Measurements from ENCODE around the gene C6orf163.

C6orf163 gene

DNA sequence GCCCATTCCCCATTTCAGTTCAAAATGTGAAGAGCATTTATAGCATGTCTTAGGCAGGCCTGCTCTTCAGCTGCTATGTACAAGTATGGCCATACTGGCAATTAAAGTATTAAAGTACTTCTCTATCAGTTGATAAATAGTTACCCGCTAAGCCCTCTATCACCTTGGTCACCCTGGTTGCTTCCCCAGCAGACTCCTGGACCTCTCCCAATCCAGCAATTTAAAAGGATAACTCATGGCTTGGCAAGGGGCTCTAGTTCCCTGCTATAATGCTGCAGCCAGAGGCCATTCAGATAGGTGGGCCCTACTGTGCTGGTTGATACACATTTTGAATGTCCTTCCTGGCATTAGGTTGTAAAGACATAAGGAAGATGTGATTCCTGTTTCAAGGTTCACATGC is 7.0 kb downstream of the C6orf163 start:
- TF ChIP-seq, protein P1, sequence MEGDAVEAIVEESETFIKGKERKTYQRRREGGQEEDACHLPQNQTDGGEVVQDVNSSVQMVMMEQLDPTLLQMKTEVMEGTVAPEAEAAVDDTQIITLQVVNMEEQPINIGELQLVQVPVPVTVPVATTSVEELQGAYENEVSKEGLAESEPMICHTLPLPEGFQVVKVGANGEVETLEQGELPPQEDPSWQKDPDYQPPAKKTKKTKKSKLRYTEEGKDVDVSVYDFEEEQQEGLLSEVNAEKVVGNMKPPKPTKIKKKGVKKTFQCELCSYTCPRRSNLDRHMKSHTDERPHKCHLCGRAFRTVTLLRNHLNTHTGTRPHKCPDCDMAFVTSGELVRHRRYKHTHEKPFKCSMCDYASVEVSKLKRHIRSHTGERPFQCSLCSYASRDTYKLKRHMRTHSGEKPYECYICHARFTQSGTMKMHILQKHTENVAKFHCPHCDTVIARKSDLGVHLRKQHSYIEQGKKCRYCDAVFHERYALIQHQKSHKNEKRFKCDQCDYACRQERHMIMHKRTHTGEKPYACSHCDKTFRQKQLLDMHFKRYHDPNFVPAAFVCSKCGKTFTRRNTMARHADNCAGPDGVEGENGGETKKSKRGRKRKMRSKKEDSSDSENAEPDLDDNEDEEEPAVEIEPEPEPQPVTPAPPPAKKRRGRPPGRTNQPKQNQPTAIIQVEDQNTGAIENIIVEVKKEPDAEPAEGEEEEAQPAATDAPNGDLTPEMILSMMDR (IDR thresholded peaks at IDR 0.05; ENCODE audit: insufficient read depth, low read depth, low read length, missing control alignments): no peak
- DNase-seq (ENCODE audit: low read depth): no peak
- H3K4me3 ChIP-seq (ENCODE audit: low read depth, low read length): no peak overlapping the region

DNA sequence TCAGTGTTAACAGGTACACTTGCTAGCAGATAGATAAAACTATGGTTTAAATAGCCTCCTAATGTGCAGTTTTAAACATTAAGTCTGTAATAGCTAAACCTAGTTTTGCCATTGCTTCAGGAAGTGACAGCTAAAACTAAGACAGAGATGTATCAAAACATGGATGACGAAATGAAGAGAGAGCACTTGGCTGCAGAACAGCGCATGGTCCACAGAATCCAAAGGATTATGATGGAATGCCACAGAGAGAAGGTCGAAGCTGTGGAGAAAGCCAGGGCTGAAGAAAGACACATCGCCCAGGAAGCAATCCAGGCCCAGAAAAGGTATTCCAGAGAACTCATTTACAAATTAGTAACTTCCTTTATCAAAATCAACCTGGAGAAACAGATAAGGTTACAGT is 11.6 kb downstream of the C6orf163 start:
- TF ChIP-seq, protein P1 (IDR thresholded peaks at IDR 0.05; ENCODE audit: insufficient read depth, low read depth, low read length, missing control alignments): no peak
- DNase-seq (ENCODE audit: low read depth): no peak
- H3K4me3 ChIP-seq (ENCODE audit: low read depth, low read length): no peak overlapping the region

DNA sequence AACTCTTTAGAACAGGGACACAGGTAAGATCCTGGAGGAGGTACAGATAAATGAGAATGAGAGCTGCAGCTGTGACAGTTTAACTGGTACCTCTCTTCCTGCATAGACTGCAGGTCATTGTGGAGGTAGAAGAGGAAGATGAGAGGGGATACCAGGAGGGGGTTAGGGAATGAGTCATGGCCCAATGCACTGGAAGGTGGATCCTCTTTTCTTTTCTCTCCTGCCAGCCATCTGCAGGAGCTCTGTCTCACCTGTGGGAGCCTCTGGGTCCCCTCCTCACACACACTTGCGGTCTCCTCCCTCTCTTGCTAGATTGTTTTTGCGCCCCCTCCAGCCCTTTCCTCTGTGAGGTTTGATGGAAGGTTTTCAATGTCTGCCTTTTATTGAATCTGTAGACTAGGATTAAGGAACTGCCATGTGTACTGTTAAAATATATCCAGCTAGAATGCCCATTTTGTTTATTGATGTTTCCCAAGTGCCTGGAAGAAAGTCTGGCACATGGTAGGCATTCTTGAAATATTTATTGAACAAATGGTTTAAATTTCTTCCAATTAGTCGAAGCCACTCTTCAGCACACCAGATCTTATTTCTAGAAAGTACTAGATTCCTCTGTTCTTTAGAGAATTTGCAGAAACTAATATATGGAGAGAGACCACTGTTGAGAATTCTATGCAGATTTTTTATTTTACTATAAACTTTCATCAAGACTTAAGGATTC is 13.0 kb downstream of the C6orf163 start:
- H3K4me3 ChIP-seq (ENCODE audit: low read depth, low read length): no peak overlapping the region
- TF ChIP-seq, protein P1 (IDR thresholded peaks at IDR 0.05; ENCODE audit: insufficient read depth, low read depth, low read length, missing control alignments): no peak
- no peak for DNase-seq (ENCODE audit: low read depth)

DNA sequence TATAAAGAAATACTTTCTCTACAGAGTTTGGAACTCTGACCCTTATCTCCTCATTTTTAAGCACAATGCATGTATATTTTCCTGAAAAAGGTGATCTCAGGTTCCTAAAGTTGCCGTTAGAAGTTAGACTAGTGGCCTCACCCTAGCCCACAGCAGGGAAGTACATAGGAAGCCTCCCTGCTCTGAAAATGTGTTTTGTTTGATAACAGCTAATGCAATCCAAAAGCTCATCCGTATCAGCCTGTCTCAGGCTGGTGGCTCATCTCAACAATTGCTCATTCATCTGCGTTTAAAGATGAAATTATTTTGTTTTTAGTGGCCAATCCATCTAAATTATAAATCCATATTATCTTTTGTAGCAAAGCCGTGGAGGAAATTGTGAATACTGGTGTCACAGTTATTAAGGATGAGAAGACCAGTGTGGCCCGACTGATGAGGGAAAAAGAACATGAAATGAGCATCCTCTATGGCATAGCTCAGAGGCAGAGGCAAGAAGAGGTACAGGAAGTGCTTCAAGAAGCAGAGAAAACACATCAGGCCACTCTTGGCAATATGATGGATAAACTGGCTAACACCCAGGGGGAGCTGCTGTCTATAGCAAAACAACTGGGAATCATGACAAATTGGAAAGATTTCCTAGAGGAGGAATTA is 20.1 kb downstream of the C6orf163 start:
- no peak overlapping the region for H3K4me3 ChIP-seq (ENCODE audit: low read depth, low read length)
- DNase-seq (ENCODE audit: low read depth): no peak
- TF ChIP-seq, protein P1 (IDR thresholded peaks at IDR 0.05; ENCODE audit: insufficient read depth, low read depth, low read length, missing control alignments): no peak

DNA sequence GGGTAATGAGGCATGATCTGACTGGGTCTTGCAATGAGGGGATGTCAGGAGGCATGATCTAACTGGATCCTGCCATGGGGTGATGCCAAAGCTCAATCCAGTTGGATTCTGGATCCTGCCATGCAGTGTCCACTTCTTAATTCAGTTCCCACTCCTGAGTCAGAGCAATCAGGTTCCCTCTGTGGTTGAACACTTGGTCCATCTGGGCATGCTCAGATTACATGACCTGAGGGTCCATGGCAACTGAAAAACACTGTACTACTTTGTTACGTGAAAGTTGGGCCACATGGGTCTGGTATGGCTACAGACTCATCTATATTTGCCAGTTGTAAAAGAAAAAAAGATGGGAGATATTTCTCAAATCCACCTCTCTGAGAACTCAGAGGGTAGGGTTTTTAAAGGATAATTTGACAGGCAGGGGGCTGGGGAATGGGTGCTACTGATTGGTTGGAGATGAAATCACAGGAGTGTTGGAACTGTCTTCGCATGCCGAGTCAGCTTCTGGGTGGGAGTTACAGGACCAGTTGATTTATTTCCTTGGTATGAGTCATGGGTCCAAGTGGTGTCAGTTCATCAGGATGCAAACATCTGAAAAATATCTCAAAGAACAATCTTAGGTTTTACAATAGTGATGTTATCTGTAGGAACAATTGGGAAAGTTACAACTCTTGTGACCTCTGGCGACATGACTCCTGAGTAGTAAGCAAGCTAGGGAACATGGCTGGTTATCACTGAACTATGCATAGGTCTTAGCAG is 21.6 kb downstream of the C6orf163 start:
- DNase-seq (ENCODE audit: low read depth): no peak
- H3K4me3 ChIP-seq (ENCODE audit: low read depth, low read length): no peak overlapping the region
- TF ChIP-seq, protein P1 (IDR thresholded peaks at IDR 0.05; ENCODE audit: insufficient read depth, low read depth, low read length, missing control alignments): no peak

DNA sequence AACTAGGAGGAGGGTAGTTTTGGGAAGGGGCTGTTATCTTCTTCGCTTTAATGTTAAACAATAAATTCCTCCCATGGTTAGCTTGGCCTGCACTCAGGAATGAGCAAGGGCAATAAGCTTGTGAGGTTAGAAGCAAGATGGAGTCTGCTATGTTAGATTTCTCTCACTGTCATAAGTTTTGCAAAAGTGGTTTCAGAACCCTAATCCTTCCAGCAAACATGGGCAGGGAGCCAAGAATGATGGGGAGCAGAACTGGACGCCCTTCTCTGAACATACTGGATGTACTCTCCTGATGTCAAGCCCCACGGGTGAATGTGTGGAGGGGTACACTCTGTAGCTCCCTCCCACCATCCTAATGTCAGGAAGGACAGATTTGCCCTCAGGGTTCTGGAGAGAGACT is 22.3 kb downstream of the C6orf163 start:
- H3K4me3 ChIP-seq (ENCODE audit: low read depth, low read length): no peak overlapping the region
- TF ChIP-seq, protein P1 (IDR thresholded peaks at IDR 0.05; ENCODE audit: insufficient read depth, low read depth, low read length, missing control alignments): no peak
- DNase-seq (ENCODE audit: low read depth): peak; percentile 7
